ENCODE results near the gene SVOP. TPM values are rescaled to one million over a fixed set of nuclear protein-coding genes. Genes with fewer than 3 reads are reported as not detected.

Gene SVOP
- total and polyA plus RNA-seq, 2 experiments from 2014 or later, result 0.10 TPM; not detected in 1

GRCh38 chr12:109004017-109004416 lies 16.9 kb downstream of the SVOP start (continued):
- TF ChIP-seq REST (IDR thresholded peaks at IDR 0.05; ENCODE audit: unreplicated experiment), result no peak
- no peak for TF ChIP-seq ETS1 (IDR thresholded peaks at IDR 0.05)
- TF ChIP-seq CREB1 (CRISPR knock-in tag; IDR thresholded peaks at IDR 0.05; ENCODE audit: low read depth), result no peak
- TF ChIP-seq EZH2phosphoT487 (IDR thresholded peaks at IDR 0.05; ENCODE audit: unreplicated experiment), result no peak
- TF ChIP-seq POLR2AphosphoS5 (IDR thresholded peaks at IDR 0.05; ENCODE audit: low read depth), result no peak
- TF ChIP-seq JUNB (IDR thresholded peaks at IDR 0.05; ENCODE audit: unreplicated experiment), result no peak

GRCh38 chr12:108996320-108996719 lies 24.5 kb downstream of the SVOP start:
- Mint-ChIP-seq H3K27me3 (ENCODE audit: insufficient read depth, low read depth, poor library complexity) (peaks cover 5% of the 10 kb centered on the region), H3K27ac (no peak overlapping the region), H3K4me3 (peak overlapping the region; percentile 14; the same call in 1 of the 3 replicates), H3K4me1 (no peaks in the 10 kb centered on the region; the same call in 1 of the 3 replicates), H3K9me3 (peaks cover 21% of the 10 kb centered on the region), H3K36me3 (ENCODE audit: low read depth) (peaks cover 11% of the 10 kb centered on the region; the same call in 2 of the 3 replicates)
- no peak overlapping the region for H3K4me2 ChIP-seq
- no peaks in the 10 kb centered on the region for H3K79me2 ChIP-seq (replicated peaks; ENCODE audit: insufficient read depth)
- no peaks in the 10 kb centered on the region for H3F3A ChIP-seq (replicated peaks; ENCODE audit: low read depth)
- no peaks in the 10 kb centered on the region for H3K4me1 ChIP-seq (ENCODE audit: insufficient read depth)
- peak overlapping the region; percentile 87; the same call in 1 of the 2 replicates for H2AFZ ChIP-seq
- no peak overlapping the region for H3K27ac ChIP-seq (ENCODE audit: low read depth)
- H3K27me3 ChIP-seq (ENCODE audit: insufficient read depth), result no peaks in the 10 kb centered on the region
- H3K9me2 ChIP-seq (ENCODE audit: insufficient read depth), result 0 out of 2 replicates have a peak, but pooled peaks cover 7% of the 10 kb centered on the region
- no peaks in the 10 kb centered on the region; the same call in 1 of the 2 replicates for H3K36me3 ChIP-seq (ENCODE audit: insufficient read depth)
- no peaks in the 10 kb centered on the region for H4K20me1 ChIP-seq (replicated peaks; ENCODE audit: insufficient read depth)
- H3K4me3 ChIP-seq, result no peak overlapping the region
- no peak for DNase-seq (ENCODE audit: low spot score)
- ATAC-seq, result no peak
- TF ChIP-seq EZH2 (IDR thresholded peaks at IDR 0.05; ENCODE audit: low read depth, unreplicated experiment) (no peak), ZNF462 (CRISPR knock-in tag; IDR thresholded peaks at IDR 0.05) (no peak), JUNB (IDR thresholded peaks at IDR 0.05; ENCODE audit: unreplicated experiment) (no peak), STAT1 (IDR thresholded peaks at IDR 0.05; ENCODE audit: unreplicated experiment) (no peak), ZNF331 (CRISPR knock-in tag; IDR thresholded peaks at IDR 0.05; ENCODE audit: low read depth) (no peak), POLR2AphosphoS5 (IDR thresholded peaks at IDR 0.05; ENCODE audit: low read depth) (no peak), NANOG (IDR thresholded peaks at IDR 0.05; ENCODE audit: borderline replicate concordance) (no peak), REST (IDR thresholded peaks at IDR 0.05; ENCODE audit: unreplicated experiment) (no peak)

Data from GM23338 (cell line).